BLaER1 (cell line): ENCODE data around the gene SPOCD1.
"Not testable (repeated sequence)": the region's sequence is repeated elsewhere in the genome, so short reads cannot be mapped to it uniquely, and the experiment has no call there.

Experiments used
- H3K27ac ChIP-seq: shearing (Covaris generic); formaldehyde crosslinking; 2 replicates; pipeline ENCODE4 v1.8.1; 2022
- H3K27me3 ChIP-seq: shearing (Covaris generic); formaldehyde crosslinking; 2 replicates; pipeline ENCODE4 v1.8.1; 2022
- H3K36me3 ChIP-seq: shearing (Covaris generic); formaldehyde crosslinking; 2 replicates; pipeline ENCODE4 v1.8.1; 2022
- H3K4me1 ChIP-seq: shearing (Covaris generic); formaldehyde crosslinking; 2 replicates; pipeline ENCODE4 v1.8.1; 2022
- H3K4me2 ChIP-seq: shearing (Covaris generic); formaldehyde crosslinking; 2 replicates; pipeline ENCODE4 v1.8.1; 2022
- H3K4me3 ChIP-seq: shearing (Covaris generic); formaldehyde crosslinking; 2 replicates; pipeline ENCODE4 v1.8.1; 2022
- H3K9ac ChIP-seq: shearing (Covaris generic); formaldehyde crosslinking; 2 replicates; pipeline ENCODE4 v1.8.1; 2022
- H3K9me3 ChIP-seq: shearing (Covaris generic); formaldehyde crosslinking; 2 replicates; pipeline ENCODE4 v1.8.1; 2022
- H4K20me1 ChIP-seq: shearing (Covaris generic); formaldehyde crosslinking; 2 replicates; pipeline ENCODE4 v1.8.1; 2022
- Cebpa-rat ChIP-seq: shearing (Covaris generic); IDR thresholded peaks from 2 replicates; pipeline ENCODE4 v1.8.1; 2022

The SPOCD1 gene

GRCh38 chr1:31830511-31830910 is 14.7 kb upstream of the SPOCD1 start:
- Histone ChIP-seq H3K9me3 (no peaks in the 10 kb centered on the region), H3K4me1 (peaks cover 52% of the 10 kb centered on the region), H3K36me3 (no peaks in the 10 kb centered on the region), H3K27me3 (no peaks in the 10 kb centered on the region), H3K9ac (no peak overlapping the region), H4K20me1 (no peaks in the 10 kb centered on the region), H3K4me3 (no peak overlapping the region), H3K4me2 (0 out of 2 replicates have a peak overlapping the region, but pooled peaks have one; percentile 78), H3K27ac (no peak overlapping the region)
- no peak for TF ChIP-seq Cebpa-rat

GRCh38 chr1:31830065-31830464 is 14.2 kb upstream of the SPOCD1 start:
- no peaks in the 10 kb centered on the region for H3K9me3 ChIP-seq
- H3K27me3 ChIP-seq, result no peaks in the 10 kb centered on the region
- H3K4me1 ChIP-seq, result peaks cover 52% of the 10 kb centered on the region
- H3K4me3 ChIP-seq, result no peak overlapping the region
- H3K27ac ChIP-seq, result peak overlapping the region; percentile 52; the same call in 1 of the 2 replicates
- H4K20me1 ChIP-seq, result no peaks in the 10 kb centered on the region
- no peak overlapping the region for H3K9ac ChIP-seq
- H3K36me3 ChIP-seq, result no peaks in the 10 kb centered on the region
- no peak for TF ChIP-seq Cebpa-rat
- H3K4me2 ChIP-seq, result peak overlapping the region; percentile 78; the same call in 1 of the 2 replicates

GRCh38 chr1:31828926-31829690 is 13.3 kb upstream of the SPOCD1 start:
- H3K4me3 ChIP-seq, result no peak overlapping the region
- peak overlapping the region; percentile 52 for H3K27ac ChIP-seq
- no peaks in the 10 kb centered on the region for H3K9me3 ChIP-seq
- no peak overlapping the region for H3K9ac ChIP-seq
- H3K27me3 ChIP-seq, result no peaks in the 10 kb centered on the region
- no peaks in the 10 kb centered on the region for H3K36me3 ChIP-seq
- peaks cover 52% of the 10 kb centered on the region for H3K4me1 ChIP-seq
- no peak for TF ChIP-seq Cebpa-rat
- peak overlapping the region; percentile 78 for H3K4me2 ChIP-seq
- H4K20me1 ChIP-seq, result no peaks in the 10 kb centered on the region

- Histone ChIP-seq H3K9ac (no peak overlapping the region), H4K20me1 (no peaks in the 10 kb centered on the region), H3K27ac (peak overlapping the region; percentile 69), H3K36me3 (no peaks in the 10 kb centered on the region), H3K27me3 (no peaks in the 10 kb centered on the region), H3K9me3 (no peaks in the 10 kb centered on the region), H3K4me1 (peaks cover 52% of the 10 kb centered on the region), H3K4me2 (peak overlapping the region; percentile 78), H3K4me3 (no peak overlapping the region)
- TF ChIP-seq Cebpa-rat, result no peak
Measured at GRCh38 chr1:31828341-31828740, 12.5 kb upstream of the SPOCD1 start.

GRCh38 chr1:31823780-31824179 is 8.0 kb upstream of the SPOCD1 start:
- Histone ChIP-seq H3K27me3 (no peaks in the 10 kb centered on the region), H3K9ac (no peak overlapping the region), H3K4me1 (peaks cover 30% of the 10 kb centered on the region), H3K36me3 (no peaks in the 10 kb centered on the region), H3K4me3 (no peak overlapping the region), H3K4me2 (no peak overlapping the region), H3K9me3 (no peaks in the 10 kb centered on the region), H3K27ac (no peak overlapping the region), H4K20me1 (no peaks in the 10 kb centered on the region)
- no peak for TF ChIP-seq Cebpa-rat

GRCh38 chr1:31822766-31823165 is 6.9 kb upstream of the SPOCD1 start:
- Histone ChIP-seq H3K4me3 (no peak overlapping the region), H3K27ac (no peak overlapping the region), H3K9ac (no peak overlapping the region), H3K4me1 (peaks cover 24% of the 10 kb centered on the region), H4K20me1 (no peaks in the 10 kb centered on the region), H3K27me3 (no peaks in the 10 kb centered on the region), H3K4me2 (no peak overlapping the region), H3K36me3 (no peaks in the 10 kb centered on the region), H3K9me3 (peaks cover 3% of the 10 kb centered on the region; the same call in 1 of the 2 replicates)
- TF ChIP-seq Cebpa-rat, result no peak

- not testable (repeated sequence) for H3K9ac ChIP-seq, H3K36me3 ChIP-seq, H3K4me3 ChIP-seq, H4K20me1 ChIP-seq, H3K9me3 ChIP-seq, H3K27ac ChIP-seq, H3K4me2 ChIP-seq, H3K27me3 ChIP-seq
- peaks cover 28% of the 10 kb centered on the region for H3K4me1 ChIP-seq
Measured at GRCh38 chr1:31820196-31820595, 4.4 kb upstream of the SPOCD1 start.

GRCh38 chr1:31818206-31818605 is 2.4 kb upstream of the SPOCD1 start:
- H3K4me2 ChIP-seq, result no peak overlapping the region
- no peaks in the 10 kb centered on the region for H3K36me3 ChIP-seq
- H3K9ac ChIP-seq, result no peak overlapping the region
- no peaks in the 10 kb centered on the region for H3K27me3 ChIP-seq
- no peak for TF ChIP-seq Cebpa-rat
- H3K4me3 ChIP-seq, result no peak overlapping the region
- no peaks in the 10 kb centered on the region for H4K20me1 ChIP-seq
- H3K4me1 ChIP-seq, result peaks cover 44% of the 10 kb centered on the region
- H3K9me3 ChIP-seq, result peaks cover 4% of the 10 kb centered on the region
- no peak overlapping the region for H3K27ac ChIP-seq

GRCh38 chr1:31816947-31817346 is 1.1 kb upstream of the SPOCD1 start:
- H3K27me3 ChIP-seq, H4K20me1 ChIP-seq, H3K4me3 ChIP-seq, H3K9me3 ChIP-seq, H3K9ac ChIP-seq, H3K36me3 ChIP-seq: not testable (repeated sequence)
- peak overlapping the region; percentile 43 for H3K4me2 ChIP-seq
- peaks cover 44% of the 10 kb centered on the region for H3K4me1 ChIP-seq
- peak overlapping the region; percentile 23; the same call in 1 of the 2 replicates for H3K27ac ChIP-seq

- not testable (repeated sequence) for H4K20me1 ChIP-seq, H3K9ac ChIP-seq, H3K36me3 ChIP-seq, H3K27me3 ChIP-seq, H3K4me3 ChIP-seq, H3K9me3 ChIP-seq
- Histone ChIP-seq H3K4me1 (peaks cover 44% of the 10 kb centered on the region), H3K4me2 (peak overlapping the region; percentile 43; the same call in 1 of the 2 replicates), H3K27ac (0 out of 2 replicates have a peak overlapping the region, but pooled peaks have one; percentile 80)
Measured at GRCh38 chr1:31816501-31816900, 679 bp upstream of the SPOCD1 start.

GRCh38 chr1:31815307-31815645 is 546 bp downstream of the SPOCD1 start:
- TF ChIP-seq Cebpa-rat, result no peak
- Histone ChIP-seq H3K27ac (peak overlapping the region; percentile 80), H3K9ac (peak overlapping the region; percentile 41; the same call in 1 of the 2 replicates), H3K4me3 (no peak overlapping the region), H3K4me1 (peaks cover 44% of the 10 kb centered on the region), H3K27me3 (no peaks in the 10 kb centered on the region), H3K9me3 (peaks cover 4% of the 10 kb centered on the region), H3K4me2 (peak overlapping the region; percentile 43), H3K36me3 (no peaks in the 10 kb centered on the region), H4K20me1 (no peaks in the 10 kb centered on the region)
